HCT116 (cell line): ENCODE measurements around the gene TAS2R14. TPM values are rescaled to one million over a fixed set of nuclear protein-coding genes. Genes with fewer than 3 reads are reported as not detected.
A peak's percentile ranks its signal among the peaks of the same experiment; 100 is the strongest.

ENCODE experiments used
- ATAC-seq: fragments of 200-7000 bp; cut with Tn5 transposase; 2 replicates; pipeline ENCODE4 v1.9.1; 2020; ENCODE audit warnings: mild to moderate bottlenecking, moderate library complexity
- BruUV-seq: library from RNA; stranded (reverse); fragments of 400-500 nt; replicated peaks from 2 replicates; lab custom pipeline; 2021; lab: Mats Ljungman, UMichigan
- CTCF ChIA-PET: fragments of 300-600 bp; sonication (Branson Sonifier 250); formaldehyde crosslinking; loops from one replicate; lab custom pipeline; 2021; ENCODE audit warnings: antibody characterized with exemption; lab: Charles Lee
- POLR2A ChIA-PET: fragments of 300-600, 350-600 bp; sonication (Branson Sonifier 250); formaldehyde crosslinking; loops from one replicate; lab custom pipeline; 2021; ENCODE audit warnings: antibody characterized with exemption; lab: Charles Lee
- RAD21 ChIA-PET, 2 experiments: fragments of 300-600 bp; sonication (Branson Sonifier 250); formaldehyde crosslinking; loops; one replicate each; lab custom pipeline; 2023; ENCODE audit warnings: low total read pairs in 2 of 2; ENCODE audit not compliant: uncharacterized antibody in 2 of 2, unreplicated experiment in 2 of 2, low non-redundant PET in 1 of 2; lab: Charles Lee
- DNase-seq: peaks from one replicate; pipeline ENCODE4 v3.0.0-alpha.2; 2010; ENCODE audit warnings: low read depth, low spot score
- H2AFZ ChIP-seq: fragments of 200-600 bp; shearing (Covaris generic), sonication (generic); 2 replicates; pipeline ENCODE4 v1.6.1; 2017; ENCODE audit warnings: low read depth, mixed run types, mixed read lengths, antibody characterized with exemption, low read length; ENCODE audit not compliant: poor library complexity, severe bottlenecking
- H3K27ac ChIP-seq: 2 replicates; pipeline ENCODE4 v1.5.1; 2012; ENCODE audit warnings: low read depth, low read length
- H3K27me3 ChIP-seq: fragments of 200-600 bp; sonication (generic); 2 replicates; pipeline ENCODE4 v1.6.1; 2016; ENCODE audit warnings: mixed run types, low read length, mixed read lengths; ENCODE audit not compliant: insufficient read depth
- H3K36me3 ChIP-seq, 2 experiments: fragments of 200-500 bp in 1 of 2; fragments of 200-600 bp in 1 of 2; sonication (Bioruptor generic) in 1 of 2; sonication (generic) in 1 of 2; 2 replicates each; pipeline versions ENCODE4 v1.5.1 to v1.6.1; 2014 to 2016; ENCODE audit warnings: low read length in 2 of 2, inconsistent platforms in 1 of 2, mixed read lengths in 1 of 2, mixed run types in 1 of 2; ENCODE audit not compliant: insufficient read depth in 2 of 2, control insufficient read depth in 1 of 2
- H3K4me1 ChIP-seq, 2 experiments: fragments of 200-600 bp in 1 of 2; sonication (generic) in 1 of 2; 2 replicates each; pipeline versions ENCODE4 v1.5.1 to v1.6.1; 2012 to 2017; ENCODE audit warnings: low read length in 2 of 2, inconsistent platforms in 1 of 2, mild to moderate bottlenecking in 1 of 2, mixed read lengths in 1 of 2, mixed run types in 1 of 2, moderate library complexity in 1 of 2; ENCODE audit not compliant: insufficient read depth in 2 of 2, control insufficient read depth in 1 of 2
- H3K4me2 ChIP-seq: fragments of 200-600 bp; sonication (generic); 2 replicates; pipeline ENCODE4 v1.6.1; 2017; ENCODE audit warnings: mixed run types, low read length, mixed read lengths
- H3K4me3 ChIP-seq, 2 experiments: fragments of 200-600 bp in 1 of 2; sonication (generic) in 1 of 2; replicated peaks in 1 of 2; 2 replicates each; pipeline ENCODE4 v1.5.1; 2011 to 2016; ENCODE audit warnings: low read length in 2 of 2, control low read depth in 1 of 2, low read depth in 1 of 2, mild to moderate bottlenecking in 1 of 2, mixed read lengths in 1 of 2, mixed run types in 1 of 2
- H3K79me2 ChIP-seq: fragments of 200-600 bp; sonication (generic); 2 replicates; pipeline ENCODE4 v1.6.1; 2017; ENCODE audit warnings: mild to moderate bottlenecking, mixed run types, low read length, moderate library complexity, mixed read lengths; ENCODE audit not compliant: insufficient read depth
- H3K9ac ChIP-seq: fragments of 200-600 bp; sonication (generic); 2 replicates; pipeline ENCODE4 v1.6.1; 2016; ENCODE audit warnings: low read length, mixed read lengths
- H3K9me2 ChIP-seq: fragments of 200-600 bp; sonication (generic), shearing (Covaris generic); 2 replicates; pipeline ENCODE4 v1.6.1; 2017; ENCODE audit warnings: mixed run types, mild to moderate bottlenecking, moderate library complexity; ENCODE audit not compliant: insufficient read depth
- H3K9me3 ChIP-seq, 2 experiments: fragments of 200-500 bp in 1 of 2; fragments of 200-600 bp in 1 of 2; sonication (Bioruptor generic) in 1 of 2; sonication (generic) in 1 of 2; 2 replicates each; pipeline ENCODE4 v1.6.1; 2014 to 2017; ENCODE audit warnings: low read length in 2 of 2, mixed read lengths in 2 of 2, inconsistent platforms in 1 of 2, low read depth in 1 of 2, mild to moderate bottlenecking in 1 of 2, mixed run types in 1 of 2, moderate library complexity in 1 of 2; ENCODE audit not compliant: control insufficient read depth in 1 of 2, insufficient read depth in 1 of 2
- H4K20me1 ChIP-seq: fragments of 200-600 bp; sonication (generic), shearing (Covaris generic); 2 replicates; pipeline ENCODE4 v1.6.1; 2017; ENCODE audit warnings: mixed run types, mild to moderate bottlenecking, moderate library complexity; ENCODE audit not compliant: insufficient read depth
- EZH2 ChIP-seq: fragments of 200-600 bp; sonication (generic); IDR thresholded peaks from 2 replicates; pipeline ENCODE4 v1.6.1; 2017; ENCODE audit warnings: antibody characterized with exemption, mixed run types
- MAX ChIP-seq: IDR thresholded peaks from 2 replicates; pipeline ENCODE4 v1.6.1; 2012
- POLR2AphosphoS5 ChIP-seq: IDR thresholded peaks from 2 replicates; pipeline ENCODE4 v1.6.1; 2011; ENCODE audit warnings: mild to moderate bottlenecking, low read depth, low read length, moderate library complexity
- RAD21 ChIP-seq: IDR thresholded peaks from 2 replicates; pipeline ENCODE4 v1.6.1; 2012; ENCODE audit warnings: low read depth, mild to moderate bottlenecking
- intact Hi-C: fragments of 100-400 bp; cut with micrococcal nuclease; formaldehyde crosslinking; loops from 2 replicates; pipeline ENCODE4 v1.10.0; 2022
- total RNA-seq: library from RNA; stranded (reverse); gene quantifications from one replicate; pipeline ENCODE4 v1.2.1, GENCODE V29; 2021; ENCODE audit not compliant: unreplicated experiment

The TAS2R14 gene
- total RNA-seq, 1 experiment from 2014 or later: 1.9 TPM

GRCh38 chr12:10959804-10960203 is 20.7 kb upstream of the TAS2R14 start:
- Histone ChIP-seq H4K20me1 (no peaks in the 10 kb centered on the region), H3K27ac (no peak overlapping the region), H3K27me3 (no peaks in the 10 kb centered on the region), H3K9me2 (no peaks in the 10 kb centered on the region), H3K9me3 (peaks cover 0 to 5% of the 10 kb centered on the region in 2 experiments; a peak in 1 of 4 replicates), H3K4me2 (no peak overlapping the region), H2AFZ (no peak overlapping the region), H3K36me3 (no peaks in the 10 kb centered on the region), H3K79me2 (peaks cover 19% of the 10 kb centered on the region), H3K4me3 (no peak overlapping the region), H3K9ac (no peak overlapping the region), H3K4me1 (no peaks in the 10 kb centered on the region)
- DNase-seq: no peak
- CTCF ChIA-PET: no interaction called here
- RAD21 ChIA-PET: interaction anchor here in 1 of 2 experiments (0.6 kb wide), 1 partner anchor 14 kb away, joined by 3 read pairs; no protein-coding TSS in a partner anchor
- POLR2A ChIA-PET: no interaction called here
- ATAC-seq: no peak
- TF ChIP-seq RAD21 (peak; percentile 36; the same call in 1 of the 2 replicates), MAX (no peak), POLR2AphosphoS5 (no peak)
- intact Hi-C loops: no loop called here
- BruUV-seq: no TSS peak

- H3K9me3 ChIP-seq: peaks cover 0 to 5% of the 10 kb centered on the region in 2 experiments; a peak in 1 of 4 replicates
- TF ChIP-seq EZH2: no peak
- no peak for DNase-seq
- H3K4me3 ChIP-seq: no peak overlapping the region
- no peak overlapping the region for H3K27ac ChIP-seq
- H3K4me2 ChIP-seq: no peak overlapping the region
- intact Hi-C loops: no loop called here
- H3K9ac ChIP-seq: no peak overlapping the region
- no peaks in the 10 kb centered on the region for H3K36me3 ChIP-seq
- peaks cover 30% of the 10 kb centered on the region for H3K79me2 ChIP-seq
- ChIA-PET POLR2A (no interaction called here), RAD21 (no interaction called here), CTCF (no interaction called here)
- no peaks in the 10 kb centered on the region for H4K20me1 ChIP-seq
- H3K9me2 ChIP-seq: no peaks in the 10 kb centered on the region
- no TSS peak for BruUV-seq
- ATAC-seq: no peak
- H2AFZ ChIP-seq: no peak overlapping the region
- no peaks in the 10 kb centered on the region for H3K27me3 ChIP-seq
- H3K4me1 ChIP-seq: no peaks in the 10 kb centered on the region
Observed at GRCh38 chr12:10957741-10958140, 18.7 kb upstream of the TAS2R14 start.
